Measurements from ENCODE around the gene B2M. TPM values are rescaled to one million over a fixed set of nuclear protein-coding genes. Genes with fewer than 3 reads are reported as not detected.

Gene B2M
- total and polyA plus RNA-seq, 2 of the 13 experiments (the other 11 are each of a cell fraction or from before 2014, with no cell fraction given) = 784 to 857 TPM

- TF ChIP-seq EHMT2 (IDR thresholded peaks at IDR 0.05; ENCODE audit: borderline replicate concordance, low read depth, low read length) = peak; percentile 51; the same call in 1 of the 2 replicates
- peak; percentile 50 for TF ChIP-seq FOXA3 (CRISPR knock-in tag; IDR thresholded peaks at IDR 0.05)
- no peak for TF ChIP-seq ZNF513 (CRISPR knock-in tag; conservative IDR thresholded peaks at IDR 0.05)
- no peak for TF ChIP-seq ZSCAN25 (CRISPR knock-in tag; IDR thresholded peaks at IDR 0.05)
- TF ChIP-seq MTF2 (CRISPR knock-in tag; IDR thresholded peaks at IDR 0.05; ENCODE audit: borderline replicate concordance) = peak; percentile 90; the same call in 1 of the 2 replicates
- no peak for TF ChIP-seq HNRNPUL1 (IDR thresholded peaks at IDR 0.05; ENCODE audit: low read depth, low read length)
- 0 out of 2 replicates have a peak, but pooled peaks have one; percentile 26 for TF ChIP-seq FOXO1 (CRISPR knock-in tag; IDR thresholded peaks at IDR 0.05)
- TF ChIP-seq TCF7L2 (IDR thresholded peaks at IDR 0.05; ENCODE audit: low read depth, low read length) = no peak
- TF ChIP-seq ZNF121 (CRISPR knock-in tag; IDR thresholded peaks at IDR 0.05) = 0 out of 2 replicates have a peak, but pooled peaks have one; percentile 28
- TF ChIP-seq ZNF296 (CRISPR knock-in tag; conservative IDR thresholded peaks at IDR 0.05) = no peak
- TF ChIP-seq ZNF101 (CRISPR knock-in tag; IDR thresholded peaks at IDR 0.05; ENCODE audit: borderline replicate concordance, low read depth) = peak; percentile 88; the same call in 1 of the 2 replicates
- no peak for TF ChIP-seq MTF1 (CRISPR knock-in tag; IDR thresholded peaks at IDR 0.05)
- TF ChIP-seq IKZF1 (IDR thresholded peaks at IDR 0.05) = no peak
- TF ChIP-seq ZNF770 (CRISPR knock-in tag; IDR thresholded peaks at IDR 0.05) = peak; percentile 79
- TF ChIP-seq ATF1 (CRISPR knock-in tag; IDR thresholded peaks at IDR 0.05) = no peak
- TF ChIP-seq ZNF432 (CRISPR knock-in tag; IDR thresholded peaks at IDR 0.05; ENCODE audit: borderline replicate concordance) = no peak
- 0 out of 2 replicates have a peak, but pooled peaks have one; percentile 29 for TF ChIP-seq ZNF205 (CRISPR knock-in tag; IDR thresholded peaks at IDR 0.05)
- TF ChIP-seq ARID4A (CRISPR knock-in tag; IDR thresholded peaks at IDR 0.05; ENCODE audit: borderline replicate concordance) = peak; percentile 96
- no peak for TF ChIP-seq ZNF850 (CRISPR knock-in tag; conservative IDR thresholded peaks at IDR 0.05)
- no peak for TF ChIP-seq NR3C1 (CRISPR knock-in tag; IDR thresholded peaks at IDR 0.05)
- TF ChIP-seq ZNF740 (CRISPR knock-in tag; IDR thresholded peaks at IDR 0.05) = peak; percentile 70; the same call in 1 of the 2 replicates
- TF ChIP-seq KDM1A (CRISPR knock-in tag; IDR thresholded peaks at IDR 0.05) = no peak
These were observed 47.7 kb upstream of the B2M start, which contains the start of gene SPG11 (continued) for GRCh38 chr15:44663410-44664308.
